ENCODE data around the gene INPP5F.

INPP5F gene, protein sequence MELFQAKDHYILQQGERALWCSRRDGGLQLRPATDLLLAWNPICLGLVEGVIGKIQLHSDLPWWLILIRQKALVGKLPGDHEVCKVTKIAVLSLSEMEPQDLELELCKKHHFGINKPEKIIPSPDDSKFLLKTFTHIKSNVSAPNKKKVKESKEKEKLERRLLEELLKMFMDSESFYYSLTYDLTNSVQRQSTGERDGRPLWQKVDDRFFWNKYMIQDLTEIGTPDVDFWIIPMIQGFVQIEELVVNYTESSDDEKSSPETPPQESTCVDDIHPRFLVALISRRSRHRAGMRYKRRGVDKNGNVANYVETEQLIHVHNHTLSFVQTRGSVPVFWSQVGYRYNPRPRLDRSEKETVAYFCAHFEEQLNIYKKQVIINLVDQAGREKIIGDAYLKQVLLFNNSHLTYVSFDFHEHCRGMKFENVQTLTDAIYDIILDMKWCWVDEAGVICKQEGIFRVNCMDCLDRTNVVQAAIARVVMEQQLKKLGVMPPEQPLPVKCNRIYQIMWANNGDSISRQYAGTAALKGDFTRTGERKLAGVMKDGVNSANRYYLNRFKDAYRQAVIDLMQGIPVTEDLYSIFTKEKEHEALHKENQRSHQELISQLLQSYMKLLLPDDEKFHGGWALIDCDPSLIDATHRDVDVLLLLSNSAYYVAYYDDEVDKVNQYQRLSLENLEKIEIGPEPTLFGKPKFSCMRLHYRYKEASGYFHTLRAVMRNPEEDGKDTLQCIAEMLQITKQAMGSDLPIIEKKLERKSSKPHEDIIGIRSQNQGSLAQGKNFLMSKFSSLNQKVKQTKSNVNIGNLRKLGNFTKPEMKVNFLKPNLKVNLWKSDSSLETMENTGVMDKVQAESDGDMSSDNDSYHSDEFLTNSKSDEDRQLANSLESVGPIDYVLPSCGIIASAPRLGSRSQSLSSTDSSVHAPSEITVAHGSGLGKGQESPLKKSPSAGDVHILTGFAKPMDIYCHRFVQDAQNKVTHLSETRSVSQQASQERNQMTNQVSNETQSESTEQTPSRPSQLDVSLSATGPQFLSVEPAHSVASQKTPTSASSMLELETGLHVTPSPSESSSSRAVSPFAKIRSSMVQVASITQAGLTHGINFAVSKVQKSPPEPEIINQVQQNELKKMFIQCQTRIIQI

GRCh38 chr10:119725828-119726675 lies at the start of gene INPP5F:
Gene INPP5F (plus strand): TSS chr10:119726050. CDS start chr10:119726263, 213 bp downstream.
- DNase-seq: peak; percentile 95 to 97

- no peak for DNase-seq
Measured at GRCh38 chr10:119677126-119677525, 48.7 kb upstream of the INPP5F start.

DNA sequence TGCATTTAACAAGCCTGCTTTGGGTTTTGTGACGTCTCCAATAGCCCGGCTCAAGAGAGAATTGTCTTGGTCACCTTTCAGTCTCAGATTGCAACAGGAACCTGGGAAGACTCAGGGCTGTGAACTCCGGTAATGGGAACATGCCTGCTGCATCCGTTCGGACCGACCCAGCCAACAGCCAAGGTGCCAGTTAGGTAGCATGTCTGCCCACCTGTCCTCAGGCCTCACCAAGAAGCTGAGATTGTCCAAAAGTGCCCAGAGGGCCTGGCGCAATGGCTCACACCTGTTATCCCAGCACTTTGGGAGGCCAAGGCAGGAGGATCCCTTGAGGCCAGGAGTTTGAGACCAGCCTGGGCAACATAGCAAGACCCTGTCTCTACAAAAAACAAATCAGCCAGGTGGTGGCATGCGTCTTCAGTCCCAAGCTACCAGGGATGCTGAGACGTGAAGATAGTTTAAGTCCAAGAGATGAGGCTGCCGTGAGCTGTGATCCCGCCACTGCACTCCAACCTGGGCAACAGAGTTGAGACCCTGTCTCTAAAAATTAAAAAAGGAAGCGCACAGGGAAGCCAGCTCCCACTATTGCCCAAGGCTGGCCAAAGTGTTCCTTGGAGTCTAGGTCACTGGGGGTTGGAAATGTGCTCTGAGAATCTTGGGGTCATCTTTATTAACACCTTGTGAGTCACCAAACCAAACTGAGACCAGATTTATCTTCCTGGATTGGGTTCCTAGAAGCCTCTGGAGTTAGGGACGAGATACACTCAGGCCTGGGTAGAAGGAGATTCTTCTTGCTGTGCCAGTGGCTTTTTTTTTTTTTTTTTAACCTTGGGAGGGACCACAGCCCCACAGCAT lies 47.7 kb upstream of the INPP5F start:
- DNase-seq: no peak

GRCh38 chr10:119679480-119679829 lies 46.4 kb upstream of the INPP5F start:
- DNase-seq: no peak

- no peak for DNase-seq
Measured at GRCh38 chr10:119680050-119680449, 45.8 kb upstream of the INPP5F start.

DNA sequence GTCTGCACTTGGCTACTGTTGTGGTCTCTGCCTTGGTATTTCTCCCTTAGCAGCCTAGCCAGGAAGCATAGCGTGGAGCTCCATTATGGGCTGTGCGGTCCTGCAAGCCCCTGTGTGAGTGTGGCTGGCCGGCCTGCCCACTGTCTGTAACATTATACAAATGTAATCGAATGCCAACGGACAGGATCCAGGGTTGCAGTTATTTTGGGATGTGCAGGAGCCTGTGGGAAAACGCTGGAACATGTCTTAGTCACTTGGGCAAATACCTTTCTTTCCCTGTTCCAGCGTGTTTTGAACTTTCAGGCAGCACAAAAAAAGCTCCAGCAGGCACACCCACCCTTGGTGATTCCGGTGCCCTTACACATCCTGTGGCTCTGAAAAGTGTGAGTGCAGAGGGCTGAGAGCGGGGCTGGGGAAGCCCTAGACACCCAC lies 45.2 kb upstream of the INPP5F start:
- no peak for DNase-seq

DNA sequence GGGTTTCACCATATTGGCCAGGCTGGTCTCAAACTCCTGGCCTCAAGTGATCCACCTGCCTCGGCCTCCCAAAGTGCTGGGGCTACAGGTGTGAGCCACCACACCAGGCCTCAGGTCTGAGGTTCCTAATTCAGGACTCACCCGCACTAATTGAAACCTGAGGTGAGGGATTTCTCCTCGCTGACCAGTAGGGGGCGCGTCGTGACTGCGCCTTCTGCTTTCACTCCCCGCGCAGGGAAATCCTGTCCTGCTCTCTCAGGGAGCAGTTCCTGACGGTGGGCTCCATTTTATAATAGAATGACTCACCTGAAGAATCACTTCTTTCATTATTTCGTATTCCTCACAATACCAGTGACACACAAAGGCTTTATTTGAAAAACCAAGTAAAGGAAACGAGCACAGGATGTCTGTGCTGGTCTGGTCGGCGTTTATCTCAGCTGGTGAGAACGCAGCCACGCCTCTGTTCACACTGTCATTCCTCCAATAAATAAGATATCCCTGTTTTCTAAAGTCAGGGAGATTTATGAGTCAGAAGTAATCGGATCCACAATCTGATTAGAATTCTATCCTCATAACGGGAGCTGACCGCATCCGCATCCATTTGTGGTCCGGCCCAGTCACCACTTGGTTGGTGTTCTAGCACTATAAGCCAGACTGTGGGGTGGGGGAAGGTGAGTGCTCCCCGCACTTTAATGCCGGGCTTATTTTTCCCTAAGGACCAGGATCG lies 39.2 kb upstream of the INPP5F start:
- peak; percentile 21 to 60 for DNase-seq

GRCh38 chr10:119687192-119688032 lies 38.4 kb upstream of the INPP5F start:
- no peak for DNase-seq

DNA sequence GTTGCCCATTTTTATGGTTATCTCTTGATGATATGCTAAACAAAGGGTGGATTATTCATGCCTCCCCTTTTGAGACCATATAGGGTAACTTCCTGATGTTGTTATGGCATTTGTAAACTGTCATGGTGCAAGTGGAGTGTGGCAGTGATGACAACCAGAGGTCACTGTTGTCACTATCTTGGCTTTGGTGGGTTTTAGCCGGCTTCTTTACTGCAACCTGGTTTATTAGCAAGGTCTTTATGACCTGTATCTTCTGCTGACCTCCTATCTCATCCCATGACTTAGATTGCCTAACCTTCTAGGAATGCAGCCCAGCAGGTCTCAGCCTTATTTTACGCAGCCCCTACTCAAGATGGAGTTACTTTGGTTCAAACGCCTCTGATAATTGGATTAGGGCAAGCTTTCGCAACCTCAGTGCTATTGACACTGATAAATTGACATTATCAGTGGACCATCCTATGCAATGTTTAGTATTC lies 37.8 kb upstream of the INPP5F start:
- DNase-seq: no peak

- DNase-seq: no peak
Measured at GRCh38 chr10:119689016-119689580, 36.8 kb upstream of the INPP5F start.

DNA sequence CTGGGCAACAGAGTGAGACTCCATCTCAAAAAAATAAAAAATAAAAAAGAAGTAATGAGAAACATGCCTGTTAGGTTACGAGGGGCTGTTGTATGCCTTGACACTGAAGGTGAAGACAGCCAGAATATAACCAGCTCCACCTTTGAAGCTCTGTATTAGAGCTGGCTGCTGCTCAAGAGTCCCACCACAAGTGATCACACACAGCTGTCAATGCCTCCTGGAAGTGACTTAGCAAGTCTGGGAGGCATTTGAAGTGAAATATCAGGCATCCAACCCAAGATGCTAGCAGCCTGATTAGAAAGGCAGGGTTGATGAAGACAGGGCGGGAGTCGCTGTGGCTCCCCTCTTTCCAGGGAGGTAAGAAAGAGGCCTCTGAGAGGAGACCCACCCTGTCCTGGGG lies 34.1 kb upstream of the INPP5F start:
- DNase-seq: no peak

GRCh38 chr10:119693262-119693957 lies 32.4 kb upstream of the INPP5F start:
- no peak for DNase-seq

DNA sequence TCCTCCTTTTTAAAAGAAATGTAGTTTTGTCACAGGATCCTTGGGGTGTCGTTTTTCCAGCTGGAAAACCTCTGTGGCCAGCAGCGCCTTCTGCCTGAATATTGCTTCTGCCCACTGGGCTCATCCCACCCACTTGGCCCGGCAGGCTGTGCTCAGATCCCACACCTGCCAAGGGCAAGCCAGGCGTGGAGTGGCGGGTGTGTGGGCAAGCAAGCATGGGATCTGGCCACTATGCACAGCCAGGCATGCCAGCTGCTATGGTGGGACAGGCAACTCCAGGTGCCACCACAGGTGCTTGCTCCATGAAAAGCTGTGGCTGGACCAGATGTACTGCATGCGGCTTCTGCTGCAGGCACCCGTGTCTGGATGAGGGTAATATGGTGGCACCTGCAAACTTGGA lies 31.2 kb upstream of the INPP5F start:
- no peak for DNase-seq

GRCh38 chr10:119700321-119700954 lies 25.4 kb upstream of the INPP5F start:
- no peak for DNase-seq

- no peak for DNase-seq
Measured at GRCh38 chr10:119701861-119702260, 24.0 kb upstream of the INPP5F start.

DNA sequence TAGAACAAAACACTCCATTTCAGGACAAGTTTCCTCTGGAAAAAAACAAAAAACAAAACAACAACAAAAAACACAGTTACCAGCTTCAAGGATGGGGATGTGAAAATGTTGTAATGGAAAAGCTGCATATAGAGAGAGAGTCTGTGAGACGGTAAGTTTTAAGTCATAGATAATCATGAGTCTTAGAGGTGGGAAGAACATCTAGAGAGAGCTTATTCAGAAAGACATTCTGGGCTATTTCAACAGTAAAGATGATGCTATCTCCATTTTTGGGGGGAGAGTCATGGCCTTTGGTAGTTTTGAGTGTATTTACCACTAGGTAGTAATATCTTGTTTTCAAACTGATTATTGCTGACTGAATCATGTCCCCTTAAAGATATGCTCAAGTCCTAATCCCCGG lies 23.3 kb upstream of the INPP5F start:
- no peak for DNase-seq

GRCh38 chr10:119703903-119704508 lies 21.8 kb upstream of the INPP5F start:
- no peak for DNase-seq

DNA sequence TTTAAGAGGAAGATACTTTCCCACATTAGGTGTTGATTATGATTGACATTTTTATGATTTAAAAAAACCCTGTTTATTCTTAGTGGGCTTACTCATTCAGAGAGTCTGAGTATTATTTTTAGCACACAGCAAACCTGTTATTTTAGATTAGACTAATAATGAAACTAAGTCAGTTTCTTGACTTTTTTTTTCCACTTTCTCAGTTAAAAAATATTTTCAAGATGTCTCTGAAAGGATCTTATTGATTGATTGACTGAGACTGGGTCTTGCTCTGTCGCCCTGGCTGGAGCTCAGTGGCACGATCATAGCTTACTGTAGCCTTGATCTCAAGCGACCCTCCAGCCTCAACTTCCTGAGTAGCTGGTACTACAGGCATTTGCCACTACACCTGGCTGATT lies 20.4 kb upstream of the INPP5F start:
- DNase-seq: no peak
